ENCODE measurements around the gene HOXC6.

DNA sequence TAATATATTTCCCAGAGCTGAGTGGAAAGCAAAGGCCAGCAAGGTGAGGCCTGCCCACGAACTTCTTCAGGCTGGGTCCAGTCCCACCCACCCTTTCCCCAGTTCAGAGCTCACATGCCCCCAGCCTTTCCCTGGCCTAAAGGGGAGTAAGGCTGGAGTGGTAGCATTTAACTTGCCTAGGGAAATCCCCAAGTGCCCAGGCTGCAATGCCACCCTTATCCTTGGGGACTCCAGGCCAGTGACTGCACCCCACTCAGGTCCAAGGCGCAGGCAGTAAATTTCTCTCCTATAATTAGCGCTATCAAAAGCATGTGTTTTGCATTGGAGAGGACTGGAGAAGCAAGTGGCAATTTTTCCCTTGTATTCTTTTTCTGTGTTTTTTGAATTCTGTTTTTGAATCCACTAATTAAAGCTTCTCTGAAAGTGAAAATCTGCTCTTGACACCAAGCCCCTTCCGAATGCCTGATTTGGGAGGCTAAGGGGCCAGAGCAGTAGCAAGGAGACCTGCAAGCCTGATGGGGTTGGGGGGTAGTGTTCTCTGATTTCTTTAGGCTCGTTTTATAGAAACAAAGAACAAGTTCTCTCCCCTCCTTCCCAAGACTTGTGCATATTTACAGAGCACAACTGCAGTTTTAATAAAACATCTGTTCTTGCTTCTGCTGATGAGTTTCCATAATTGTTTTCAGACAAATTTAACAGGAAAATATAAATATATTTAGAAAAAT, 3.5 kb upstream of the HOXC6 start:
- TF ChIP-seq, protein P1, sequence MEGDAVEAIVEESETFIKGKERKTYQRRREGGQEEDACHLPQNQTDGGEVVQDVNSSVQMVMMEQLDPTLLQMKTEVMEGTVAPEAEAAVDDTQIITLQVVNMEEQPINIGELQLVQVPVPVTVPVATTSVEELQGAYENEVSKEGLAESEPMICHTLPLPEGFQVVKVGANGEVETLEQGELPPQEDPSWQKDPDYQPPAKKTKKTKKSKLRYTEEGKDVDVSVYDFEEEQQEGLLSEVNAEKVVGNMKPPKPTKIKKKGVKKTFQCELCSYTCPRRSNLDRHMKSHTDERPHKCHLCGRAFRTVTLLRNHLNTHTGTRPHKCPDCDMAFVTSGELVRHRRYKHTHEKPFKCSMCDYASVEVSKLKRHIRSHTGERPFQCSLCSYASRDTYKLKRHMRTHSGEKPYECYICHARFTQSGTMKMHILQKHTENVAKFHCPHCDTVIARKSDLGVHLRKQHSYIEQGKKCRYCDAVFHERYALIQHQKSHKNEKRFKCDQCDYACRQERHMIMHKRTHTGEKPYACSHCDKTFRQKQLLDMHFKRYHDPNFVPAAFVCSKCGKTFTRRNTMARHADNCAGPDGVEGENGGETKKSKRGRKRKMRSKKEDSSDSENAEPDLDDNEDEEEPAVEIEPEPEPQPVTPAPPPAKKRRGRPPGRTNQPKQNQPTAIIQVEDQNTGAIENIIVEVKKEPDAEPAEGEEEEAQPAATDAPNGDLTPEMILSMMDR (IDR thresholded peaks at IDR 0.05; ENCODE audit: insufficient read depth, low read length) = no peak
- no peak for TF ChIP-seq POLR2AphosphoS5 (IDR thresholded peaks at IDR 0.05; ENCODE audit: low read depth)
